Measurements from ENCODE around the gene PDE3A.

- TF ChIP-seq CTCF (conservative IDR thresholded peaks at IDR 0.05; ENCODE audit: low read length) (no peak), EZH2phosphoT487 (IDR thresholded peaks at IDR 0.05; ENCODE audit: borderline replicate concordance, low read depth, low read length) (no peak)
Observed at GRCh38 chr12:20578142-20578541, 209.8 kb downstream of the PDE3A start.
